HG03196 (cell line): ENCODE results near the gene SPATA20.

Experiments used
- ATAC-seq: cut with Tn5 transposase; IDR thresholded peaks from one replicate; pipeline ENCODE4 v1.9.1; 2021; ENCODE audit not compliant: unreplicated experiment

Gene SPATA20

GRCh38 chr17:50573866-50574611, 27.1 kb downstream of the SPATA20 start:
- ATAC-seq: no peak

GRCh38 chr17:50575581-50576210, 28.7 kb downstream of the SPATA20 start:
- ATAC-seq: no peak

GRCh38 chr17:50576864-50577263, 29.9 kb downstream of the SPATA20 start:
- ATAC-seq: no peak

GRCh38 chr17:50577451-50577954, 30.5 kb downstream of the SPATA20 start:
- ATAC-seq: no peak

- ATAC-seq: no peak
These were observed 31.2 kb downstream of the SPATA20 start for GRCh38 chr17:50578173-50578572.

GRCh38 chr17:50579399-50579798, 32.4 kb downstream of the SPATA20 start:
- no peak for ATAC-seq

GRCh38 chr17:50580646-50581045, 33.7 kb downstream of the SPATA20 start:
- no peak for ATAC-seq

GRCh38 chr17:50581316-50581715, 34.3 kb downstream of the SPATA20 start:
- ATAC-seq: no peak

GRCh38 chr17:50582741-50583140, 35.8 kb downstream of the SPATA20 start:
- no peak for ATAC-seq

- ATAC-seq: no peak
These were observed 36.7 kb downstream of the SPATA20 start for GRCh38 chr17:50583641-50584040.

GRCh38 chr17:50584116-50584515, 37.1 kb downstream of the SPATA20 start:
- no peak for ATAC-seq

- ATAC-seq: no peak
These were observed 37.8 kb downstream of the SPATA20 start for GRCh38 chr17:50584749-50585148.

GRCh38 chr17:50585346-50585745, 38.4 kb downstream of the SPATA20 start:
- no peak for ATAC-seq

- ATAC-seq: no peak
These were observed 38.9 kb downstream of the SPATA20 start for GRCh38 chr17:50585891-50586290.

- ATAC-seq: no peak
These were observed 39.7 kb downstream of the SPATA20 start for GRCh38 chr17:50586421-50587247.

- no peak for ATAC-seq
These were observed 40.6 kb downstream of the SPATA20 start for GRCh38 chr17:50587571-50587970.

- ATAC-seq: no peak
These were observed 41.5 kb downstream of the SPATA20 start for GRCh38 chr17:50588391-50589049.

GRCh38 chr17:50589095-50589705, 42.2 kb downstream of the SPATA20 start:
- ATAC-seq: no peak

GRCh38 chr17:50590946-50591737, 44.2 kb downstream of the SPATA20 start:
- no peak for ATAC-seq

- ATAC-seq: no peak
These were observed 46.3 kb downstream of the SPATA20 start for GRCh38 chr17:50593321-50593720.
